Uterus (tissue), 4 donors: Measurements from ENCODE around the gene KLF8. TPM values are rescaled to one million over a fixed set of nuclear protein-coding genes. Genes with fewer than 3 reads are reported as not detected.

Experiments used
- DNase-seq, 2 donors: peaks; one replicate each; pipeline ENCODE4 v3.0.0-alpha.2; 2019 to 2020
- H3K27ac ChIP-seq, 2 donors: fragments of 200-600 bp; sonication (generic); 1 replicate in 1 of 2; 2 replicates in 1 of 2; pipeline ENCODE4 v1.5.1; 2016 to 2018
- H3K27me3 ChIP-seq, 2 donors: fragments of 200-600 bp; sonication (generic); one replicate each; pipeline ENCODE4 v1.5.1; 2018 to 2019; ENCODE audit warnings: control low read depth in 1 of 2
- H3K36me3 ChIP-seq, 2 donors: fragments of 200-600 bp; sonication (generic); one replicate each; pipeline ENCODE4 v1.5.1; 2019; ENCODE audit warnings: control low read depth in 1 of 2
- H3K4me1 ChIP-seq, 2 donors: fragments of 200-600 bp; sonication (generic); one replicate each; pipeline ENCODE4 v1.5.1; 2018 to 2019; ENCODE audit warnings: control low read depth in 1 of 2
- H3K4me3 ChIP-seq, 2 donors: fragments of 200-600 bp; sonication (generic); 1 replicate in 1 of 2; 2 replicates in 1 of 2; pipeline ENCODE4 v1.5.1; 2018 to 2019; ENCODE audit warnings: mild to moderate bottlenecking in 1 of 2
- H3K9me3 ChIP-seq, 2 donors: fragments of 200-600 bp; sonication (generic); one replicate each; pipeline ENCODE4 v1.5.1; 2019; ENCODE audit warnings: control low read depth in 1 of 2
- POLR2A ChIP-seq, 2 donors: fragments of 450-650 bp; IDR thresholded peaks; one replicate each; pipeline ENCODE4 v1.6.1; 2016; ENCODE audit warnings: antibody characterized with exemption in 2 of 2, mild to moderate bottlenecking in 1 of 2, moderate library complexity in 1 of 2
- intact Hi-C: fragments of 100-400 bp; cut with DNase I; formaldehyde crosslinking; loops from one replicate; pipeline ENCODE4 v1.15.1; 2023; ENCODE audit warnings: low total_unique reads
- total RNA-seq, 4 donors: library from RNA; depleted of rRNA in 3 of 4; stranded (reverse); fragments of >200 nt in 3 of 4; gene quantifications; one replicate each; pipeline versions ENCODE4 v1.1.0 to v1.2.4, GENCODE V29; 2014 to 2023
- TF ChIP-seq, protein P1 (sequence below), 4 experiments: fragments of 200-600 bp in 2 of 4; fragments of 450-650 bp in 2 of 4; sonication (generic) in 2 of 4; IDR thresholded peaks; one replicate each; pipeline ENCODE4 v1.5.1; 2016 to 2019; ENCODE audit warnings: antibody characterized with exemption in 4 of 4, mild to moderate bottlenecking in 2 of 4, moderate library complexity in 1 of 4
- donor health status: DM: yes; HTN: yes; CAD: no.

KLF8 gene
- total RNA-seq, 4 donors from 2014 or later: 11.5 to 44.7 (median 27.6) TPM

DNA sequence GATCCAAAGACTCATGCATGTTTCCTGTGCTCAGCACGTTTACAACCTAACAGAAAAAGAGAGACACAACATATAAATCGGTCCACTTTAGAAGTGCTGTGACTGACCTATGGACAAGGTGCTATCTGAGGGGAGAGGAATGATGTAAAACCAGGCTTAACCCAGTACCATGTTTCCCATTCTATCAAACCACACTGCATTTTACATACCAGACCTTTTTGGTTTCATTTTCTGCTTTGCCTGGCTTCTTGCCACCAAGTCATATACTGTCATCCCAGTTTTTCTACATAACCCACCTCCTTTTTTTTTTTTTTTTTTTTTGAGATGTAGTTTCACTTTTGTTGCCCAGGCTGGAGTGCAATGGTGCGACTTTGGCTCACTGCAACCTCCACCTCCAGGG, 82.2 kb downstream of the KLF8 start:
- Histone ChIP-seq H3K36me3 (no peaks in the 10 kb centered on the region), H3K27ac (no peak overlapping the region), H3K9me3 (no peaks in the 10 kb centered on the region), H3K4me1 (no peaks in the 10 kb centered on the region), H3K4me3 (no peak overlapping the region), H3K27me3 (no peaks in the 10 kb centered on the region)
- intact Hi-C loops: no loop called here
- no peak for DNase-seq
- TF ChIP-seq POLR2A (IDR thresholded peaks at IDR 0.05): no peak
- TF ChIP-seq, protein P1, sequence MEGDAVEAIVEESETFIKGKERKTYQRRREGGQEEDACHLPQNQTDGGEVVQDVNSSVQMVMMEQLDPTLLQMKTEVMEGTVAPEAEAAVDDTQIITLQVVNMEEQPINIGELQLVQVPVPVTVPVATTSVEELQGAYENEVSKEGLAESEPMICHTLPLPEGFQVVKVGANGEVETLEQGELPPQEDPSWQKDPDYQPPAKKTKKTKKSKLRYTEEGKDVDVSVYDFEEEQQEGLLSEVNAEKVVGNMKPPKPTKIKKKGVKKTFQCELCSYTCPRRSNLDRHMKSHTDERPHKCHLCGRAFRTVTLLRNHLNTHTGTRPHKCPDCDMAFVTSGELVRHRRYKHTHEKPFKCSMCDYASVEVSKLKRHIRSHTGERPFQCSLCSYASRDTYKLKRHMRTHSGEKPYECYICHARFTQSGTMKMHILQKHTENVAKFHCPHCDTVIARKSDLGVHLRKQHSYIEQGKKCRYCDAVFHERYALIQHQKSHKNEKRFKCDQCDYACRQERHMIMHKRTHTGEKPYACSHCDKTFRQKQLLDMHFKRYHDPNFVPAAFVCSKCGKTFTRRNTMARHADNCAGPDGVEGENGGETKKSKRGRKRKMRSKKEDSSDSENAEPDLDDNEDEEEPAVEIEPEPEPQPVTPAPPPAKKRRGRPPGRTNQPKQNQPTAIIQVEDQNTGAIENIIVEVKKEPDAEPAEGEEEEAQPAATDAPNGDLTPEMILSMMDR (IDR thresholded peaks at IDR 0.05): no peak

DNA sequence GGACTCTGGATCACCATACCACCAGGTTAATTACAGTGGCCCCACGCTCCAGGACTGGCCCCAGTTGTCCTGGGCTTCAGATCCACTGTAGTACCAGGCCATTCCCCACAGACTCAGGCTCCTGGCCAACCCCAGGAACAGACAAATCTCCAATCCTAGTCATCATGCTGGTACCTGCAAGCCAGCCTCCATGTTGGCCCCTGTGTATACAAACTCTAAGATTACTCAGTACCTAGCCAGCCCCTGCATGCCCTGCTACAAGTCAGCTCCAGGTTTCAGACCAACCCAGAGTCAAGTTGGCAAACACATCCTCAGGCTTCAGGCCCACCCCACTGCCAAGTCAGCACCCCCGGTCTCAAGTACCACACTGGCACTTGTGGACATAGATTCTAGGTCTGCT, 85.9 kb downstream of the KLF8 start:
- Histone ChIP-seq H3K27ac (no peak overlapping the region), H3K9me3 (no peaks in the 10 kb centered on the region), H3K4me3 (no peak overlapping the region), H3K36me3 (no peaks in the 10 kb centered on the region), H3K27me3 (no peaks in the 10 kb centered on the region), H3K4me1 (no peaks in the 10 kb centered on the region)
- no peak for DNase-seq
- TF ChIP-seq, protein P1 (IDR thresholded peaks at IDR 0.05): no peak
- TF ChIP-seq POLR2A (IDR thresholded peaks at IDR 0.05): no peak
- intact Hi-C loops: no loop called here

DNA sequence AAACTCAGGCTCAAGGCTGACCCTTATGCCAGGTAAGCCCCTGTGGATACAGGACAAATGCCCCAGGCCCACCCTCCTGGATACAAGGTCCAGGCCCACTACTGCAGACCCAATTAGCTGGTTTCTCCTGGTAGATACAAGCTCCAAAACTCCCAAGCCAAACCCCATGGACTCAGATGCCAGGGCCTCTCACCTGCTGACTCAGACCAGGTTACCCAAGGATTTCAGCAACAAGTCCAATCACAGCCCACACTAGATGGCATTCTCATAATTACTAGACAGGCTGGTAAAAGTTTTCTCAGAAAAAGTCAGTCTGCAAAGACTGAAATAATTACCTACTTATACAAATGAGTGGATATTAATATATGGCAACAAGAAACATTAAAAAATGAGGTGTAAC, 87.0 kb downstream of the KLF8 start:
- intact Hi-C loops: no loop called here
- Histone ChIP-seq H3K4me1 (no peaks in the 10 kb centered on the region), H3K4me3 (no peak overlapping the region)

More for the DNA sequence above, 87.0 kb downstream of the KLF8 start:
- Histone ChIP-seq H3K27me3 (no peaks in the 10 kb centered on the region), H3K36me3 (no peaks in the 10 kb centered on the region), H3K27ac (no peak overlapping the region), H3K9me3 (no peaks in the 10 kb centered on the region)
- TF ChIP-seq, protein P1 (IDR thresholded peaks at IDR 0.05): no peak
- no peak for TF ChIP-seq POLR2A (IDR thresholded peaks at IDR 0.05)
- DNase-seq: no peak
